HG02970 (cell line): Measurements from ENCODE around the gene IRF2BP1.
"Not testable (repeated sequence)": the region's sequence is repeated elsewhere in the genome, so short reads cannot be mapped to it uniquely, and the experiment has no call there.

Experiments
- ATAC-seq: cut with Tn5 transposase; IDR thresholded peaks from one replicate; pipeline ENCODE4 v1.9.1; 2021; ENCODE audit warnings: mild to moderate bottlenecking, moderate library complexity, moderate number of reproducible peaks; ENCODE audit not compliant: unreplicated experiment, low FRiP score

IRF2BP1 gene

GRCh38 chr19:45902651-45903625 lies 17.0 kb upstream of the IRF2BP1 start:
- ATAC-seq, result peak; percentile 91

GRCh38 chr19:45901912-45902650 lies 16.1 kb upstream of the IRF2BP1 start, which contains the start of gene MYPOP:
Gene MYPOP (minus strand): TSS chr19:45902613. CDS start chr19:45901773, 840 bp downstream.
- ATAC-seq, result no peak

- ATAC-seq, result no peak
Observed at GRCh38 chr19:45901432-45901911, 15.5 kb upstream of the IRF2BP1 start.

GRCh38 chr19:45900738-45901431 lies 14.9 kb upstream of the IRF2BP1 start:
- ATAC-seq, result no peak

- ATAC-seq, result no peak
Observed at GRCh38 chr19:45899919-45900589, 14.1 kb upstream of the IRF2BP1 start.

GRCh38 chr19:45899253-45899652 lies 13.3 kb upstream of the IRF2BP1 start:
- ATAC-seq, result no peak

- ATAC-seq, result no peak
Observed at GRCh38 chr19:45897261-45897812, 11.4 kb upstream of the IRF2BP1 start.

- not testable (repeated sequence) for ATAC-seq
Observed at GRCh38 chr19:45895983-45896599, 10.2 kb upstream of the IRF2BP1 start.

GRCh38 chr19:45895519-45895972 lies 9.6 kb upstream of the IRF2BP1 start:
- no peak for ATAC-seq

- ATAC-seq, result no peak
Observed at GRCh38 chr19:45890877-45891276, 4.9 kb upstream of the IRF2BP1 start.

- ATAC-seq, result no peak
Observed at GRCh38 chr19:45889210-45889885, 3.4 kb upstream of the IRF2BP1 start.

GRCh38 chr19:45887200-45887710 lies 1.3 kb upstream of the IRF2BP1 start:
- no peak for ATAC-seq

GRCh38 chr19:45886427-45887199 lies 672 bp upstream of the IRF2BP1 start:
- peak; percentile 53 for ATAC-seq

- no peak for ATAC-seq
Observed at GRCh38 chr19:45884682-45885555, 1.0 kb downstream of the IRF2BP1 start.

- ATAC-seq, result no peak
Observed at GRCh38 chr19:45883881-45884681, 1.9 kb downstream of the IRF2BP1 start.

- ATAC-seq, result no peak
Observed at GRCh38 chr19:45883586-45883880, 2.4 kb downstream of the IRF2BP1 start.
